ENCODE results near the gene KRTAP5-6. TPM values are rescaled to one million over a fixed set of nuclear protein-coding genes. Genes with fewer than 3 reads are reported as not detected.

The KRTAP5-6 gene
- polyA plus RNA-seq, 1 of the 3 experiments (the other 2 are of a cell fraction), result not detected

- WGBS (ENCODE audit: low lambda C conversion rate), result 50% methylated on average over 11 of the region's 11 CpGs
- no peaks in the 10 kb centered on the region for H3F3A ChIP-seq (replicated peaks; ENCODE audit: insufficient read depth)
- no peak overlapping the region for H2AFZ ChIP-seq (ENCODE audit: low read depth)
- ChIA-PET POLR2A (no interaction called here), CTCF (interaction anchor here (0.6 to 14.1 kb wide), 7 partner anchors 18 to 481 kb away, joined by 3 to 101 read pairs (median 5); no protein-coding TSS in a partner anchor)
- H3K4me2 ChIP-seq, result no peak overlapping the region
- H3K9ac ChIP-seq, result no peak overlapping the region
- no peak overlapping the region for H3K27ac ChIP-seq (ENCODE audit: low read depth in 2 of 2, low read length in 1 of 2)
- H3K9me2 ChIP-seq, result no peaks in the 10 kb centered on the region
- no peaks in the 10 kb centered on the region for H4K20me1 ChIP-seq (ENCODE audit: insufficient read depth)
- TF ChIP-seq MAX (IDR thresholded peaks at IDR 0.05; ENCODE audit: low read depth), result no peak
- no peak for TF ChIP-seq CTCF (IDR thresholded peaks at IDR 0.05)
- TF ChIP-seq RCOR1 (IDR thresholded peaks at IDR 0.05; ENCODE audit: low read length), result no peak
- no peak for TF ChIP-seq EP300 (IDR thresholded peaks at IDR 0.05; ENCODE audit: borderline replicate concordance in 1 of 2, low read depth in 1 of 2, low read length in 1 of 2)
- TF ChIP-seq TAF1 (IDR thresholded peaks at IDR 0.05; ENCODE audit: borderline replicate concordance, low read depth, low read length), result no peak
- TF ChIP-seq FOXJ3 (CRISPR knock-in tag; IDR thresholded peaks at IDR 0.05), result no peak
- no peaks in the 10 kb centered on the region for H3K36me3 ChIP-seq (replicated peaks in 1 of 2; ENCODE audit: control insufficient read depth in 1 of 2, insufficient read depth in 2 of 2, low read length in 1 of 2)
- no peaks in the 10 kb centered on the region for H3K79me2 ChIP-seq (ENCODE audit: insufficient read depth)
- H3K4me1 ChIP-seq (ENCODE audit: control insufficient read depth in 1 of 2, insufficient read depth in 2 of 2, low read depth in 1 of 2, low read length in 1 of 2), result no peaks in the 10 kb centered on the region
- no peaks in the 10 kb centered on the region for H3K9me3 ChIP-seq
- no peaks in the 10 kb centered on the region; the same call in 1 of the 2 replicates for H3K27me3 ChIP-seq (ENCODE audit: insufficient read depth)
- no peak for DNase-seq
- no peak overlapping the region for H3K4me3 ChIP-seq (ENCODE audit: low read depth in 2 of 2, low read length in 1 of 2)
These were observed 21.3 kb upstream of the KRTAP5-6 start for GRCh38 chr11:1675536-1676228.

- Histone ChIP-seq H3F3A (replicated peaks; ENCODE audit: insufficient read depth) (no peaks in the 10 kb centered on the region), H3K27me3 (ENCODE audit: insufficient read depth) (no peaks in the 10 kb centered on the region; the same call in 1 of the 2 replicates), H3K4me1 (ENCODE audit: control insufficient read depth in 1 of 2, insufficient read depth in 2 of 2, low read depth in 1 of 2, low read length in 1 of 2) (no peaks in the 10 kb centered on the region), H3K27ac (ENCODE audit: low read depth in 2 of 2, low read length in 1 of 2) (no peak overlapping the region), H3K9me3 (no peaks in the 10 kb centered on the region), H4K20me1 (ENCODE audit: insufficient read depth) (no peaks in the 10 kb centered on the region), H3K79me2 (ENCODE audit: insufficient read depth) (no peaks in the 10 kb centered on the region), H3K4me2 (no peak overlapping the region), H3K4me3 (ENCODE audit: low read depth in 2 of 2, low read length in 1 of 2) (no peak overlapping the region), H3K9ac (no peak overlapping the region), H3K9me2 (no peaks in the 10 kb centered on the region), H2AFZ (ENCODE audit: low read depth) (no peak overlapping the region), H3K36me3 (replicated peaks in 1 of 2; ENCODE audit: control insufficient read depth in 1 of 2, insufficient read depth in 2 of 2, low read length in 1 of 2) (no peaks in the 10 kb centered on the region)
- ChIA-PET POLR2A (no interaction called here), CTCF (interaction anchor here (0.6 to 14.1 kb wide), 6 partner anchors 17 to 480 kb away, joined by 3 to 101 read pairs (median 7); no protein-coding TSS in a partner anchor)
- no peak for DNase-seq
- WGBS (ENCODE audit: low lambda C conversion rate), result 62% methylated on average over 7 of the region's 7 CpGs
- TF ChIP-seq POLR2AphosphoS5 (IDR thresholded peaks at IDR 0.05; ENCODE audit: low read depth, low read length) (no peak), EP300 (IDR thresholded peaks at IDR 0.05; ENCODE audit: borderline replicate concordance in 1 of 2, low read depth in 1 of 2, low read length in 1 of 2) (no peak), TEAD4 (IDR thresholded peaks at IDR 0.05; ENCODE audit: borderline replicate concordance, insufficient read depth) (no peak), EZH2phosphoT487 (IDR thresholded peaks at IDR 0.05; ENCODE audit: borderline replicate concordance, low read depth) (no peak), MXI1 (IDR thresholded peaks at IDR 0.05; ENCODE audit: low read depth, low read length) (no peak), NFIC (IDR thresholded peaks at IDR 0.05; ENCODE audit: borderline replicate concordance) (no peak), RXRA (IDR thresholded peaks at IDR 0.05; ENCODE audit: borderline replicate concordance, low read depth) (no peak), MEF2A (IDR thresholded peaks at IDR 0.05; ENCODE audit: borderline replicate concordance, low read depth) (no peak), CTCF (IDR thresholded peaks at IDR 0.05) (no peak), REST (IDR thresholded peaks at IDR 0.05; ENCODE audit: low read depth, low read length) (no peak), TCF12 (IDR thresholded peaks at IDR 0.05) (no peak), USF2 (IDR thresholded peaks at IDR 0.05; ENCODE audit: borderline replicate concordance, low read depth, low read length) (no peak), NRF1 (IDR thresholded peaks at IDR 0.05; ENCODE audit: low read depth, low read length) (no peak)
These were observed 20.7 kb upstream of the KRTAP5-6 start for GRCh38 chr11:1676229-1676740.
